BLaER1 treated with 17β-estradiol and CSF1 and Interleukin-3, amounts not matched to agents 10 nM and 100 nM (cell line): ENCODE data around the gene MRC2.

ENCODE experiments used
- H3K27ac ChIP-seq, 11 experiments: shearing (Covaris generic); formaldehyde crosslinking; 2 replicates each; pipeline ENCODE4 v1.8.1; 2022
- H3K27me3 ChIP-seq, 11 experiments: shearing (Covaris generic); formaldehyde crosslinking; 2 replicates each; pipeline ENCODE4 v1.8.1; 2022
- H3K36me3 ChIP-seq, 11 experiments: shearing (Covaris generic); formaldehyde crosslinking; 2 replicates each; pipeline ENCODE4 v1.8.1; 2022
- H3K4me1 ChIP-seq, 10 experiments: shearing (Covaris generic); formaldehyde crosslinking; 2 replicates each; pipeline ENCODE4 v1.8.1; 2022
- H3K4me2 ChIP-seq, 11 experiments: shearing (Covaris generic); formaldehyde crosslinking; 2 replicates each; pipeline ENCODE4 v1.8.1; 2022
- H3K4me3 ChIP-seq, 10 experiments: shearing (Covaris generic); formaldehyde crosslinking; 2 replicates each; pipeline ENCODE4 v1.8.1; 2022
- H3K9ac ChIP-seq, 11 experiments: shearing (Covaris generic); formaldehyde crosslinking; 2 replicates each; pipeline ENCODE4 v1.8.1; 2022
- H3K9me3 ChIP-seq, 11 experiments: shearing (Covaris generic); formaldehyde crosslinking; replicated peaks in 1 of 11; 2 replicates each; pipeline ENCODE4 v1.8.1; 2022
- H4K20me1 ChIP-seq, 11 experiments: shearing (Covaris generic); formaldehyde crosslinking; 2 replicates each; pipeline ENCODE4 v1.8.1; 2022
- Cebpa-rat ChIP-seq, 11 experiments: shearing (Covaris generic); IDR thresholded peaks; 2 replicates each; pipeline ENCODE4 v1.8.1; 2022

MRC2 gene

GRCh38 chr17:62723842-62724241 is 96.4 kb downstream of the MRC2 start:
- Histone ChIP-seq H3K4me3 (no peak overlapping the region), H3K4me1 (peaks cover 20 to 61% (median 44%) of the 10 kb centered on the region in 10 experiments), H3K4me2 (peak overlapping the region in 9 of 11 experiments; percentile 65 to 80 (median 76); a peak in 15 of 22 replicates), H3K9ac (no peak overlapping the region), H3K9me3 (peaks cover 0 to 19% (median 8%) of the 10 kb centered on the region in 11 experiments; a peak in 12 of 22 replicates), H3K36me3 (no peaks in the 10 kb centered on the region), H3K27me3 (no peaks in the 10 kb centered on the region), H4K20me1 (no peaks in the 10 kb centered on the region), H3K27ac (no peak overlapping the region)
- TF ChIP-seq Cebpa-rat (IDR thresholded peaks at IDR 0.05): no peak

GRCh38 chr17:62724398-62725146 is 97.1 kb downstream of the MRC2 start:
- TF ChIP-seq Cebpa-rat (IDR thresholded peaks at IDR 0.05): no peak

GRCh38 chr17:62725791-62726249 is 98.3 kb downstream of the MRC2 start:
- no peak overlapping the region for H3K9ac ChIP-seq
- no peaks in the 10 kb centered on the region for H3K27me3 ChIP-seq
- H3K27ac ChIP-seq: no peak overlapping the region
- no peaks in the 10 kb centered on the region for H3K36me3 ChIP-seq
- TF ChIP-seq Cebpa-rat (IDR thresholded peaks at IDR 0.05): no peak
- peaks cover 20 to 54% (median 37%) of the 10 kb centered on the region in 10 experiments for H3K4me1 ChIP-seq
- H3K9me3 ChIP-seq: 0 out of 22 replicates have a peak, but pooled peaks cover 0 to 6% (median 0%) of the 10 kb centered on the region in 11 experiments
- H3K4me2 ChIP-seq: peak overlapping the region; percentile 65 to 80 (median 76)
- H4K20me1 ChIP-seq: no peaks in the 10 kb centered on the region
- H3K4me3 ChIP-seq: no peak overlapping the region

More at GRCh38 chr17:62724398-62725146, 97.1 kb downstream of the MRC2 start:
- peak overlapping the region; percentile 65 to 80 (median 76) for H3K4me2 ChIP-seq
- H3K27me3 ChIP-seq: no peaks in the 10 kb centered on the region
- peak overlapping the region in 5 of 11 experiments; percentile 2 to 42 (median 11); a peak in 5 of 22 replicates for H3K27ac ChIP-seq
- no peak overlapping the region for H3K4me3 ChIP-seq
- no peaks in the 10 kb centered on the region for H4K20me1 ChIP-seq
- peaks cover 0 to 14% (median 6%) of the 10 kb centered on the region in 11 experiments; a peak in 12 of 22 replicates for H3K9me3 ChIP-seq
- H3K9ac ChIP-seq: peak overlapping the region in 3 of 11 experiments; percentile 7 to 30 (median 12); a peak in 4 of 22 replicates
- H3K4me1 ChIP-seq: peaks cover 20 to 62% (median 46%) of the 10 kb centered on the region in 10 experiments
- H3K36me3 ChIP-seq: no peaks in the 10 kb centered on the region

- H3K36me3 ChIP-seq: no peaks in the 10 kb centered on the region
- H3K27me3 ChIP-seq: no peaks in the 10 kb centered on the region
- no peak overlapping the region for H3K9ac ChIP-seq
- H3K4me2 ChIP-seq: peak overlapping the region in 8 of 11 experiments; percentile 16 to 67 (median 56); a peak in 15 of 22 replicates
- no peak for TF ChIP-seq Cebpa-rat (IDR thresholded peaks at IDR 0.05)
- 0 out of 22 replicates have a peak, but pooled peaks cover 0 to 6% (median 0%) of the 10 kb centered on the region in 11 experiments for H3K9me3 ChIP-seq
- no peak overlapping the region for H3K27ac ChIP-seq
- H4K20me1 ChIP-seq: no peaks in the 10 kb centered on the region
- peaks cover 20 to 55% (median 37%) of the 10 kb centered on the region in 10 experiments for H3K4me1 ChIP-seq
- no peak overlapping the region for H3K4me3 ChIP-seq
Observed at GRCh38 chr17:62727916-62728672, 100.6 kb downstream of the MRC2 start.

GRCh38 chr17:62732125-62732524 is 104.7 kb downstream of the MRC2 start:
- H3K4me1 ChIP-seq: peaks cover 0 to 28% (median 13%) of the 10 kb centered on the region in 10 experiments; a peak in 13 of 20 replicates
- H3K4me3 ChIP-seq: no peak overlapping the region
- no peaks in the 10 kb centered on the region for H3K27me3 ChIP-seq
- no peak overlapping the region for H3K4me2 ChIP-seq
- no peaks in the 10 kb centered on the region for H4K20me1 ChIP-seq
- no peak overlapping the region for H3K27ac ChIP-seq
- no peak for TF ChIP-seq Cebpa-rat (IDR thresholded peaks at IDR 0.05)
- H3K36me3 ChIP-seq: no peaks in the 10 kb centered on the region
- 0 out of 22 replicates have a peak, but pooled peaks cover 0 to 6% (median 0%) of the 10 kb centered on the region in 11 experiments for H3K9me3 ChIP-seq
- no peak overlapping the region for H3K9ac ChIP-seq

- Histone ChIP-seq H3K4me3 (no peak overlapping the region), H3K9ac (no peak overlapping the region), H4K20me1 (no peaks in the 10 kb centered on the region), H3K27me3 (no peaks in the 10 kb centered on the region), H3K4me1 (0 out of 20 replicates have a peak, but pooled peaks cover 0 to 9% (median 0%) of the 10 kb centered on the region in 10 experiments), H3K4me2 (no peak overlapping the region), H3K27ac (no peak overlapping the region), H3K9me3 (no peaks in the 10 kb centered on the region), H3K36me3 (no peaks in the 10 kb centered on the region)
- TF ChIP-seq Cebpa-rat (IDR thresholded peaks at IDR 0.05): no peak
Observed at GRCh38 chr17:62735044-62735651, 107.7 kb downstream of the MRC2 start.

GRCh38 chr17:62737513-62737912 is 110.0 kb downstream of the MRC2 start:
- no peak overlapping the region for H3K9ac ChIP-seq
- no peak overlapping the region for H3K4me3 ChIP-seq
- no peaks in the 10 kb centered on the region for H3K36me3 ChIP-seq
- no peak overlapping the region for H3K4me2 ChIP-seq
- H3K27ac ChIP-seq: no peak overlapping the region
- H3K4me1 ChIP-seq: 0 out of 20 replicates have a peak, but pooled peaks cover 0 to 3% (median 0%) of the 10 kb centered on the region in 10 experiments
- H3K27me3 ChIP-seq: no peaks in the 10 kb centered on the region
- H3K9me3 ChIP-seq: no peaks in the 10 kb centered on the region
- no peaks in the 10 kb centered on the region for H4K20me1 ChIP-seq
- TF ChIP-seq Cebpa-rat (IDR thresholded peaks at IDR 0.05): no peak

- H3K9me3 ChIP-seq: no peaks in the 10 kb centered on the region
- 0 out of 20 replicates have a peak, but pooled peaks cover 0 to 3% (median 0%) of the 10 kb centered on the region in 10 experiments for H3K4me1 ChIP-seq
- H3K27me3 ChIP-seq: no peaks in the 10 kb centered on the region
- no peak overlapping the region for H3K9ac ChIP-seq
- no peaks in the 10 kb centered on the region for H4K20me1 ChIP-seq
- H3K4me3 ChIP-seq: no peak overlapping the region
- H3K36me3 ChIP-seq: no peaks in the 10 kb centered on the region
- no peak for TF ChIP-seq Cebpa-rat (IDR thresholded peaks at IDR 0.05)
- H3K4me2 ChIP-seq: no peak overlapping the region
- H3K27ac ChIP-seq: no peak overlapping the region
Observed at GRCh38 chr17:62738281-62738680, 110.8 kb downstream of the MRC2 start.
